Activated naive CD8-positive, alpha-beta T cell treated with anti-CD3 and anti-CD28 coated beads for 36 hours (primary cell): ENCODE results near the gene HTR4. TPM values are rescaled to one million over a fixed set of nuclear protein-coding genes. Genes with fewer than 3 reads are reported as not detected.

Experiments
- DNase-seq: peaks from one replicate; pipeline ENCODE4 v3.0.0; 2021
- H3K27ac Mint-ChIP-seq: one replicate; pipeline ENCODE4 v1.8.0; 2022; ENCODE audit warnings: mild to moderate bottlenecking, moderate library complexity, mixed read lengths
- H3K27me3 Mint-ChIP-seq: one replicate; pipeline ENCODE4 v1.8.0; 2022; ENCODE audit warnings: mild to moderate bottlenecking, mixed read lengths
- H3K36me3 Mint-ChIP-seq: one replicate; pipeline ENCODE4 v1.8.0; 2021; ENCODE audit warnings: mild to moderate bottlenecking, mixed read lengths
- H3K4me1 Mint-ChIP-seq: one replicate; pipeline ENCODE4 v1.8.0; 2021; ENCODE audit warnings: mixed read lengths
- H3K4me3 Mint-ChIP-seq: one replicate; pipeline ENCODE4 v1.8.0; 2022; ENCODE audit warnings: mild to moderate bottlenecking, moderate library complexity, mixed read lengths
- H3K9me3 Mint-ChIP-seq: one replicate; pipeline ENCODE4 v1.8.0; 2022; ENCODE audit warnings: mixed read lengths
- total RNA-seq, 2 experiments: library from RNA; stranded (reverse); gene quantifications; one replicate each; pipeline ENCODE4 v1.2.3, GENCODE V29; 2021

Gene HTR4
- total RNA-seq, 2 experiments from 2014 or later = not detected

- Mint-ChIP-seq H3K4me1 (no peaks in the 10 kb centered on the region), H3K9me3 (no peaks in the 10 kb centered on the region), H3K27me3 (peaks cover 16% of the 10 kb centered on the region), H3K4me3 (no peak overlapping the region), H3K27ac (no peak overlapping the region), H3K36me3 (no peaks in the 10 kb centered on the region)
- no peak for DNase-seq
These were observed 188.1 kb downstream of the HTR4 start for GRCh38 chr5:148466236-148466580.

- no peak overlapping the region for H3K4me3 Mint-ChIP-seq
- H3K27ac Mint-ChIP-seq = no peak overlapping the region
- H3K27me3 Mint-ChIP-seq = peaks cover 16% of the 10 kb centered on the region
- no peak for DNase-seq
- no peaks in the 10 kb centered on the region for H3K4me1 Mint-ChIP-seq
- no peaks in the 10 kb centered on the region for H3K9me3 Mint-ChIP-seq
- H3K36me3 Mint-ChIP-seq = no peaks in the 10 kb centered on the region
These were observed 188.7 kb downstream of the HTR4 start for GRCh38 chr5:148465381-148466235.

- Mint-ChIP-seq H3K27ac (peak overlapping the region; percentile 64), H3K4me1 (peaks cover 15% of the 10 kb centered on the region), H3K27me3 (peaks cover 37% of the 10 kb centered on the region), H3K36me3 (no peaks in the 10 kb centered on the region), H3K9me3 (no peaks in the 10 kb centered on the region), H3K4me3 (peak overlapping the region; percentile 44)
- DNase-seq = no peak
These were observed 194.7 kb downstream of the HTR4 start for GRCh38 chr5:148459669-148460068.

- DNase-seq = no peak
- peaks cover 15% of the 10 kb centered on the region for H3K4me1 Mint-ChIP-seq
- H3K27ac Mint-ChIP-seq = peak overlapping the region; percentile 64
- peaks cover 36% of the 10 kb centered on the region for H3K27me3 Mint-ChIP-seq
- H3K9me3 Mint-ChIP-seq = no peaks in the 10 kb centered on the region
- no peaks in the 10 kb centered on the region for H3K36me3 Mint-ChIP-seq
- no peak overlapping the region for H3K4me3 Mint-ChIP-seq
These were observed 196.1 kb downstream of the HTR4 start for GRCh38 chr5:148458036-148458888.

GRCh38 chr5:148457183-148457620, 197.1 kb downstream of the HTR4 start:
- Mint-ChIP-seq H3K27ac (no peak overlapping the region), H3K4me3 (no peak overlapping the region), H3K4me1 (peaks cover 15% of the 10 kb centered on the region), H3K36me3 (no peaks in the 10 kb centered on the region), H3K9me3 (no peaks in the 10 kb centered on the region), H3K27me3 (peaks cover 35% of the 10 kb centered on the region)
- DNase-seq = peak; percentile 8

GRCh38 chr5:148455185-148455584, 199.1 kb downstream of the HTR4 start:
- peaks cover 23% of the 10 kb centered on the region for H3K27me3 Mint-ChIP-seq
- H3K9me3 Mint-ChIP-seq = no peaks in the 10 kb centered on the region
- H3K4me1 Mint-ChIP-seq = peaks cover 15% of the 10 kb centered on the region
- H3K4me3 Mint-ChIP-seq = no peak overlapping the region
- no peak for DNase-seq
- no peaks in the 10 kb centered on the region for H3K36me3 Mint-ChIP-seq
- no peak overlapping the region for H3K27ac Mint-ChIP-seq

GRCh38 chr5:148454576-148454975, 199.8 kb downstream of the HTR4 start:
- Mint-ChIP-seq H3K36me3 (no peaks in the 10 kb centered on the region), H3K27ac (no peak overlapping the region), H3K4me1 (peaks cover 9% of the 10 kb centered on the region), H3K9me3 (no peaks in the 10 kb centered on the region), H3K27me3 (peaks cover 17% of the 10 kb centered on the region), H3K4me3 (no peak overlapping the region)
- DNase-seq = no peak

GRCh38 chr5:148452499-148453193, 201.7 kb downstream of the HTR4 start:
- Mint-ChIP-seq H3K27me3 (peaks cover 3% of the 10 kb centered on the region), H3K27ac (no peak overlapping the region), H3K4me1 (peaks cover 2% of the 10 kb centered on the region), H3K4me3 (no peak overlapping the region), H3K36me3 (no peaks in the 10 kb centered on the region), H3K9me3 (no peaks in the 10 kb centered on the region)
- no peak for DNase-seq

GRCh38 chr5:148446611-148447010, 207.7 kb downstream of the HTR4 start:
- Mint-ChIP-seq H3K4me1 (no peaks in the 10 kb centered on the region), H3K9me3 (no peaks in the 10 kb centered on the region), H3K36me3 (no peaks in the 10 kb centered on the region), H3K4me3 (no peak overlapping the region), H3K27ac (no peak overlapping the region), H3K27me3 (no peaks in the 10 kb centered on the region)
- DNase-seq = no peak

- Mint-ChIP-seq H3K4me3 (no peak overlapping the region), H3K27me3 (no peaks in the 10 kb centered on the region), H3K27ac (no peak overlapping the region), H3K4me1 (no peaks in the 10 kb centered on the region), H3K36me3 (no peaks in the 10 kb centered on the region), H3K9me3 (no peaks in the 10 kb centered on the region)
- DNase-seq = no peak
These were observed 208.7 kb downstream of the HTR4 start for GRCh38 chr5:148445578-148445977.

GRCh38 chr5:148443998-148444397, 210.3 kb downstream of the HTR4 start:
- no peak overlapping the region for H3K27ac Mint-ChIP-seq
- H3K9me3 Mint-ChIP-seq = no peaks in the 10 kb centered on the region
- H3K4me3 Mint-ChIP-seq = no peak overlapping the region
- H3K36me3 Mint-ChIP-seq = peaks cover 3% of the 10 kb centered on the region
- no peaks in the 10 kb centered on the region for H3K27me3 Mint-ChIP-seq
- DNase-seq = peak; percentile 22
- H3K4me1 Mint-ChIP-seq = no peaks in the 10 kb centered on the region

GRCh38 chr5:148443241-148443640, 211.1 kb downstream of the HTR4 start:
- H3K36me3 Mint-ChIP-seq = peaks cover 3% of the 10 kb centered on the region
- H3K9me3 Mint-ChIP-seq = no peaks in the 10 kb centered on the region
- no peaks in the 10 kb centered on the region for H3K4me1 Mint-ChIP-seq
- DNase-seq = no peak
- no peak overlapping the region for H3K4me3 Mint-ChIP-seq
- H3K27ac Mint-ChIP-seq = no peak overlapping the region
- no peaks in the 10 kb centered on the region for H3K27me3 Mint-ChIP-seq

- Mint-ChIP-seq H3K27me3 (no peaks in the 10 kb centered on the region), H3K4me3 (no peak overlapping the region), H3K27ac (peak overlapping the region; percentile 72), H3K4me1 (peaks cover 11% of the 10 kb centered on the region), H3K36me3 (peaks cover 15% of the 10 kb centered on the region), H3K9me3 (no peaks in the 10 kb centered on the region)
- no peak for DNase-seq
These were observed 215.4 kb downstream of the HTR4 start for GRCh38 chr5:148438933-148439332.

GRCh38 chr5:148437249-148437648, 217.1 kb downstream of the HTR4 start:
- peak overlapping the region; percentile 75 for H3K4me3 Mint-ChIP-seq
- H3K27me3 Mint-ChIP-seq = no peaks in the 10 kb centered on the region
- H3K4me1 Mint-ChIP-seq = peaks cover 11% of the 10 kb centered on the region
- peak; percentile 10 for DNase-seq
- peaks cover 26% of the 10 kb centered on the region for H3K36me3 Mint-ChIP-seq
- H3K27ac Mint-ChIP-seq = peak overlapping the region; percentile 95
- no peaks in the 10 kb centered on the region for H3K9me3 Mint-ChIP-seq

- Mint-ChIP-seq H3K27ac (peak overlapping the region; percentile 95), H3K9me3 (no peaks in the 10 kb centered on the region), H3K4me1 (peaks cover 11% of the 10 kb centered on the region), H3K4me3 (peak overlapping the region; percentile 75), H3K27me3 (no peaks in the 10 kb centered on the region), H3K36me3 (peaks cover 26% of the 10 kb centered on the region)
- no peak for DNase-seq
These were observed 218.3 kb downstream of the HTR4 start for GRCh38 chr5:148436029-148436428.
